Effector CD8-positive, alpha-beta T cell (primary cell): ENCODE data around the gene HMGCS2.

Source experiments
- DNase-seq: peaks from one replicate; lab custom pipeline; 2025; lab: John Stamatoyannopoulos, UW

HMGCS2 gene

DNA sequence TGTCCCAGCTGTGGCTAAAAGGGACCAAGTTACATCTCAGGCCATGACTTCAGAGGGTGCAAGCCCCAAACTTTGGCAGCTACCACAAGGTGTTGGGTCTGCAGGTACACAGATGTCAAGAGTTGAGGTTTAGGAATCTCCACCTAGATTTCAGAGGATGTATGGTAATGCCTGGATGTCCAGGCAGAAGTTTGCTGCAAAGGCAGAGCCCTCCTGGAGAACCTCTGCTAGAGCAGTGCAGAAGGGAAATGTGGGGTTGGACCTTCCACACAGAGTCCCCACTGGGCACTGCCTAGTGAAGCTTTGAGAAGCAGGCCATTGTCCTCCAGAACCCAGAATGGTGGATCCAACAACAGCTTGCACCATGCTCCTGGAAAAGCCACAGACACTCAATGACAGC, 67.0 kb downstream of the HMGCS2 start:
- DNase-seq: no peak

DNA sequence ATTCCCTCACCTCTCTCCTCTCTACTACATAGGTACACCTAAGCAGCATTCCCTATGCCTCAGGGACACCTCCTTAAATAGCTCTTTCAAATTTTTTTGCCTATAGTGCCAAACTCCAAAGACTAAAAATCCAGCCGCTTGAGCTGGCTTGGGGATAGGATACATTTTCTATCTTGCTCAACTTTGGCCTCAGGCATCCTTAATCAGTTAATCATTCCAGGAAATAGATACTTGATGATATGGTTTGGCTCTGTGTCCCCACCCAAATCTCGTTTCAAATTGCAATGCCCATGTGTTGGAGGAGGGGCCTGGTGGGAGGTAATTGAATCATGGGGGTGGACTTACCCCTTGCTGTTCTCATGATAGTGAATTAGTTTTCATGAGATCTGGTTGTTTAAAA, 68.4 kb downstream of the HMGCS2 start:
- DNase-seq: no peak
